Measurements from ENCODE around the gene C1orf74.
"Not testable (repeated sequence)": the region's sequence is repeated elsewhere in the genome, so short reads cannot be mapped to it uniquely, and the experiment has no call there.

Gene C1orf74

GRCh38 chr1:209802780-209803152 is 18.4 kb upstream of the C1orf74 start:
- Histone ChIP-seq H3K9ac (ENCODE audit: low read depth, low read length) (no peak overlapping the region), H3K4me1 (ENCODE audit: control insufficient read depth, insufficient read depth, low read length) (peaks cover 5% of the 10 kb centered on the region), H3K9me3 (ENCODE audit: control insufficient read depth, insufficient read depth, low read length) (no peaks in the 10 kb centered on the region), H3K4me3 (ENCODE audit: low read depth, low read length) (no peak overlapping the region), H3K27me3 (ENCODE audit: control insufficient read depth, insufficient read depth, low read length) (peaks cover 9% of the 10 kb centered on the region), H3K36me3 (ENCODE audit: control insufficient read depth, insufficient read depth, low read length) (no peaks in the 10 kb centered on the region)

DNA sequence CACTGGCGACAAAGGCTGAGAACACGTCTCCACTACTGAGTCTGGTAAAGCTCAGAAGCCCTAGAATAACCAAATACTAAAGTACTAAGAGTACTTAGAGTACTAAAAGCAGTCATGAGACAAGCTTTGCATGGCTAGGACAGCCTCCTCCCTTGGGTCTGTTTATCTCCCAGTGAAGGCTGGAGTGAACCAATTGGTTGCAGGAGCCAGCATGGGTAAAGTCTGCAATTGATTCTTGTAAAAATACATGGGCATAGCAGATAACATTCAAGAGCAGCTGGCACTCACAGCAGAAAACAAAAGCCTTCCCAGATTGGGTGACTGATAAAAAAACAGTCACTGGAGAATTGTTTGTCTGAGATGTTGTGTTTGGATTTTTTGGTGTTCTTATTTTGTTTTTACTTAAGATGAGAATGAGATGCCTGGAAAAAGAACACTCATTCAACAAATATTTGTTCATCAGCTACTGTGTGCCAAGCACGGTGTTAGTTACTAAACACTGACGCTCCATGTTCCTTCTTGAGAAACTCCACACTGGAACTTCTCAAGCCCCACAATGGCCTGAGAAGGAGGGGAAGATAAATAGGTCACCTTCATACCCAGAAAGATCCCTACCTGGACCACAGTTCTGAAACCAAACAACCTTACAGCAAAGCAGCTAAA is 17.9 kb upstream of the C1orf74 start:
- Histone ChIP-seq H3K9me3 (ENCODE audit: control insufficient read depth, insufficient read depth, low read length) (no peaks in the 10 kb centered on the region), H3K4me3 (ENCODE audit: low read depth, low read length) (no peak overlapping the region), H3K9ac (ENCODE audit: low read depth, low read length) (no peak overlapping the region), H3K36me3 (ENCODE audit: control insufficient read depth, insufficient read depth, low read length) (no peaks in the 10 kb centered on the region), H3K27me3 (ENCODE audit: control insufficient read depth, insufficient read depth, low read length) (peaks cover 9% of the 10 kb centered on the region), H3K4me1 (ENCODE audit: control insufficient read depth, insufficient read depth, low read length) (peaks cover 5% of the 10 kb centered on the region)

DNA sequence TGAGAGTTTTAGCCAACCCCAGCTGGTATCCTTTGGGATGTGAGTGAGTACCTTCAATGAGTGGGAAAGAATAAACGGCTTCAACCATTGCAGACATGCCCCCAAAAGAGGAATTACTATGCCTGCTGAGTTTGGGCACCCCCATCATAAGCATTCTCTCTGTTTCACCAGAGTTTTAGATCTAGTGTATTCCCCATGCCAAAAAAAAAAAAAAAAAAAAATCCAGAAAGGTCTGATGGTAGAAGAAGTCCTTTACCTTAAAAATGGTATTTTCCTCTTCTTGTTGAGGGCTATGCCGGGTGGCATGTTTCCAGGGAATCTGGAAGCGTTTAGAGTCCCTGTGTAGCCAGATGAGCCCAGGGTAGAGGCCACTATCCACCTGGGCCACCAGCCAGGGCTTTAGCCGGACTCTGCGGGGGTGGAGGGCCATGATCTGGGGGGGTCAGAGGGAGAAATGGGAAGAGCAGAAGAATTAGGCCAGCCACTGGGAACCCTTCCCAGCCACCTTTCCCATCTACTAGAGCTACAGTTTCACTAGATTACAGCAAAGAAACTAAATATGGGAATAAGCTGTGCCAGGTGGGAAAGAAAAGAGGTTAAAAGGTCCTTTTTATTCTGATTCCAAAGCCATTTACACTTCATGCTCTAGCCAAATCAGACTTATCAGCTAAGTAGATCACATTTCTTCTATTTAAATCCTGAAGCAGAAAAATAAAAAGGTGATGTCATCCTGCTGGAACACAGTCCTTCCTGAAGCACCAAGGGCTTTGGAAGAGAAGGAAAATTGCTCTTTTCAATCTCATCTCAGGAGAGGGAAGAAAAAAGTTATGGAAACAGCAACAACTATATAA is 16.9 kb upstream of the C1orf74 start:
- H3K9me3 ChIP-seq (ENCODE audit: control insufficient read depth, insufficient read depth, low read length): no peaks in the 10 kb centered on the region
- H3K9ac ChIP-seq (ENCODE audit: low read depth, low read length): no peak overlapping the region
- H3K27me3 ChIP-seq (ENCODE audit: control insufficient read depth, insufficient read depth, low read length): peaks cover 9% of the 10 kb centered on the region
- peaks cover under 1% of the 10 kb centered on the region for H3K4me1 ChIP-seq (ENCODE audit: control insufficient read depth, insufficient read depth, low read length)
- H3K4me3 ChIP-seq (ENCODE audit: low read depth, low read length): no peak overlapping the region
- H3K36me3 ChIP-seq (ENCODE audit: control insufficient read depth, insufficient read depth, low read length): no peaks in the 10 kb centered on the region

- no peaks in the 10 kb centered on the region for H3K27me3 ChIP-seq (ENCODE audit: control insufficient read depth, insufficient read depth, low read length)
- no peaks in the 10 kb centered on the region for H3K9me3 ChIP-seq (ENCODE audit: control insufficient read depth, insufficient read depth, low read length)
- H3K4me1 ChIP-seq (ENCODE audit: control insufficient read depth, insufficient read depth, low read length): no peaks in the 10 kb centered on the region
- no peaks in the 10 kb centered on the region for H3K36me3 ChIP-seq (ENCODE audit: control insufficient read depth, insufficient read depth, low read length)
- H3K4me3 ChIP-seq (ENCODE audit: low read depth, low read length): no peak overlapping the region
- H3K9ac ChIP-seq (ENCODE audit: low read depth, low read length): no peak overlapping the region
These were observed 13.8 kb upstream of the C1orf74 start for GRCh38 chr1:209797978-209798639.

GRCh38 chr1:209793711-209794110 is 9.4 kb upstream of the C1orf74 start:
- not testable (repeated sequence) for H3K9ac ChIP-seq (ENCODE audit: low read depth, low read length); H3K27me3 ChIP-seq (ENCODE audit: control insufficient read depth, insufficient read depth, low read length); H3K9me3 ChIP-seq (ENCODE audit: control insufficient read depth, insufficient read depth, low read length); H3K4me1 ChIP-seq (ENCODE audit: control insufficient read depth, insufficient read depth, low read length); H3K4me3 ChIP-seq (ENCODE audit: low read depth, low read length); H3K36me3 ChIP-seq (ENCODE audit: control insufficient read depth, insufficient read depth, low read length)

- no peak overlapping the region for H3K9ac ChIP-seq (ENCODE audit: low read depth, low read length)
- H3K27me3 ChIP-seq (ENCODE audit: control insufficient read depth, insufficient read depth, low read length): no peaks in the 10 kb centered on the region
- no peaks in the 10 kb centered on the region for H3K4me1 ChIP-seq (ENCODE audit: control insufficient read depth, insufficient read depth, low read length)
- H3K4me3 ChIP-seq (ENCODE audit: low read depth, low read length): no peak overlapping the region
- H3K36me3 ChIP-seq (ENCODE audit: control insufficient read depth, insufficient read depth, low read length): peaks cover 8% of the 10 kb centered on the region
- no peaks in the 10 kb centered on the region for H3K9me3 ChIP-seq (ENCODE audit: control insufficient read depth, insufficient read depth, low read length)
These were observed 7.6 kb upstream of the C1orf74 start for GRCh38 chr1:209791920-209792319.

DNA sequence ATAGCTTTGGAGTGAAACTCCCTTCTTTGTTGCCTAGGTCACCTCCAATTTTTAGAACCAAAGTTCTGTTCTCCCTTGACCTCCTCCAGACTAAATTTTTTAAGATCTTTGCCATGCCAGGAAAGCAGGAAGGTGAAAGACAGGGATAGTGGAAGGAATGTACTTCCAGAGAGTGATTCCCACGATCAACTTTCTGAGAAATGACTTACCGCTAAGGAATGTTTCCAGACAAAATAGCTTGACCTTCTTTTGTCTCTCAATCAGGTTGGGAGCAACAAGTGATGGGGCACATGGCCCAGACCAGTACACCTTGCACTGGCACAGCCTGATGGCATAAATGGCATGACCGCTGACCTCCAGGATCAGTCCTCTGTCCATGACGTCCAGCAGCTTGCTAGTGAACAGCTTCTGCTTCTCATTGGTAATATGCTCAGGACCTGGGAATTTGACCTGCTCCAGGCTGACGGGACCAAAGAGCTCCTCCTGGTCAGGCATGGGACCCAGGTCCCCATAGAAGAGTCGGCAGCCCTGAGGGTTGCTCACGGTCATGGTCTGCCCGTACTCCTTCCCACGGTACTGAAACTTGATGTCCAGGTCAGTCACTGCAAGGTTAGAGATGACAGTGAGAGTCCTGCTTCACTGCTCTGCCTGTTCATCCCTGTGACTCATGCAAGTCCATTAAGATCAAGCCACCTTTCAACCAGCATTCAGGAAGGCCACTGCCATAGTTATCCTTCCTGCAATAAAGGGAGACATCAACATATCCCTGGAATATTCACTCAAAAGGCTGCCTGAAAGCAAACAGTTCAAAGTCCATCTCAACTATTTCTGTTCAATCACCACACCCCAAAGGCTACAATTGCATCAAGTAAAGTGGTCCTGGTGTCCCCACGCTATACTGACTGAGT is 6.2 kb upstream of the C1orf74 start:
- Histone ChIP-seq H3K27me3 (ENCODE audit: control insufficient read depth, insufficient read depth, low read length) (no peaks in the 10 kb centered on the region), H3K4me1 (ENCODE audit: control insufficient read depth, insufficient read depth, low read length) (no peaks in the 10 kb centered on the region), H3K36me3 (ENCODE audit: control insufficient read depth, insufficient read depth, low read length) (peaks cover 8% of the 10 kb centered on the region), H3K4me3 (ENCODE audit: low read depth, low read length) (no peak overlapping the region), H3K9me3 (ENCODE audit: control insufficient read depth, insufficient read depth, low read length) (no peaks in the 10 kb centered on the region), H3K9ac (ENCODE audit: low read depth, low read length) (no peak overlapping the region)

- H3K27me3 ChIP-seq (ENCODE audit: control insufficient read depth, insufficient read depth, low read length): no peaks in the 10 kb centered on the region
- H3K36me3 ChIP-seq (ENCODE audit: control insufficient read depth, insufficient read depth, low read length): peaks cover 8% of the 10 kb centered on the region
These were observed 4.9 kb upstream of the C1orf74 start for GRCh38 chr1:209789245-209789644.

DNA sequence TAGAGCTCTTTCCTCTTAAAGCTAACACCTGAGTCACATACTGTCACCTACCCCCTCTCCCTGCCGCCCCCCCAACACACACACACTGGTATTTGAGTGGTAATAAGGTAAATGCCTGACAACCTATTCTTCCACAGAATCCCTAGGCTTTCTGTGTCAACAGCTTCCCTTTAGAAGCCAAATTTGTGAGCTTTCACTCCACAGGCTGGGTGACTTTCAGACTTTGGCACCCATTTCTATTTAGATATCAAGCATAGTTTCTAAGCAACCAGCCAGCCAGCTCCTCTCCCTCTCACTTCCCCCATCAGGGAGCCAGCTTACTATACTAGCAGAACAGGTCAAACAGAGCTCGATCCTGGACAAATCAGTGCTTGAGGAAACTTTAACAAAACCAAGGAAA is 3.2 kb upstream of the C1orf74 start:
- Histone ChIP-seq H3K36me3 (ENCODE audit: control insufficient read depth, insufficient read depth, low read length) (peaks cover 8% of the 10 kb centered on the region), H3K4me1 (ENCODE audit: control insufficient read depth, insufficient read depth, low read length) (no peaks in the 10 kb centered on the region), H3K9ac (ENCODE audit: low read depth, low read length) (no peak overlapping the region), H3K27me3 (ENCODE audit: control insufficient read depth, insufficient read depth, low read length) (no peaks in the 10 kb centered on the region), H3K4me3 (ENCODE audit: low read depth, low read length) (no peak overlapping the region), H3K9me3 (ENCODE audit: control insufficient read depth, insufficient read depth, low read length) (no peaks in the 10 kb centered on the region)

More at GRCh38 chr1:209789245-209789644, 4.9 kb upstream of the C1orf74 start:
- H3K9me3 ChIP-seq (ENCODE audit: control insufficient read depth, insufficient read depth, low read length): no peaks in the 10 kb centered on the region
- H3K4me1 ChIP-seq (ENCODE audit: control insufficient read depth, insufficient read depth, low read length): no peaks in the 10 kb centered on the region
- no peak overlapping the region for H3K4me3 ChIP-seq (ENCODE audit: low read depth, low read length)
- no peak overlapping the region for H3K9ac ChIP-seq (ENCODE audit: low read depth, low read length)

GRCh38 chr1:209786146-209786545 is 1.8 kb upstream of the C1orf74 start:
- peaks cover 8% of the 10 kb centered on the region for H3K36me3 ChIP-seq (ENCODE audit: control insufficient read depth, insufficient read depth, low read length)
- H3K9me3 ChIP-seq (ENCODE audit: control insufficient read depth, insufficient read depth, low read length): no peaks in the 10 kb centered on the region
- no peaks in the 10 kb centered on the region for H3K27me3 ChIP-seq (ENCODE audit: control insufficient read depth, insufficient read depth, low read length)
- H3K4me3 ChIP-seq (ENCODE audit: low read depth, low read length): no peak overlapping the region
- no peak overlapping the region for H3K9ac ChIP-seq (ENCODE audit: low read depth, low read length)
- no peaks in the 10 kb centered on the region for H3K4me1 ChIP-seq (ENCODE audit: control insufficient read depth, insufficient read depth, low read length)

DNA sequence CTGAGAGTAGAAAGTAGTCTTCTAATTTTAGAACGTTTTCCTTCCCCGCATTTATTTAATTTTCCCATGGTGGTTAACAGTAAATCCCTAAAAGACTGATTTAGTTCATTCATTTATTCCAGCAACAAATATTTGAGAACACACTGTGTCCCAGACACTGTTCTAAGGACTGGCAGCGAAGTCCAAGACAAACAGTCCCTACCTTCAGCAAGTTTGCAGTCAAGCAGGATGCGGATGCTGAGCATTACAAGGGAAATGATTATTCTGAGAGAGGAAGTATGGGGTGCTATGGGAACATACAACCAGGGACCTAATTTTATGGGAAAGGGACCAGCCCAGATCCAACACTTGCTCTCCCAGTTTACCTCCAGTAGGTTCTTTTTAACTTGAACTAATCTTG is 1.2 kb upstream of the C1orf74 start:
- Histone ChIP-seq H3K9me3 (ENCODE audit: control insufficient read depth, insufficient read depth, low read length) (no peaks in the 10 kb centered on the region), H3K36me3 (ENCODE audit: control insufficient read depth, insufficient read depth, low read length) (peaks cover 4% of the 10 kb centered on the region), H3K9ac (ENCODE audit: low read depth, low read length) (no peak overlapping the region), H3K4me3 (ENCODE audit: low read depth, low read length) (no peak overlapping the region), H3K4me1 (ENCODE audit: control insufficient read depth, insufficient read depth, low read length) (no peaks in the 10 kb centered on the region), H3K27me3 (ENCODE audit: control insufficient read depth, insufficient read depth, low read length) (no peaks in the 10 kb centered on the region)

All from iPS-15b (cell line).